GM18505 (cell line): ENCODE data around the gene SPATS2L.

ENCODE experiments used
- ATAC-seq: cut with Tn5 transposase; IDR thresholded peaks from one replicate; pipeline ENCODE4 v1.9.1; 2021; ENCODE audit not compliant: unreplicated experiment
- POLR2A ChIP-seq: IDR thresholded peaks from 4 replicates; pipeline ENCODE4 v1.6.1; 2011; ENCODE audit warnings: borderline replicate concordance; ENCODE audit not compliant: insufficient read depth, insufficient read length; ENCODE audit errors: extremely low read depth

SPATS2L gene

GRCh38 chr2:200438846-200439245 lies 132.4 kb downstream of the SPATS2L start:
- ATAC-seq, result no peak

GRCh38 chr2:200439981-200440380 lies 133.5 kb downstream of the SPATS2L start:
- no peak for TF ChIP-seq POLR2A
- no peak for ATAC-seq

More at GRCh38 chr2:200438846-200439245, 132.4 kb downstream of the SPATS2L start:
- no peak for TF ChIP-seq POLR2A

GRCh38 chr2:200442471-200442870 lies 136.0 kb downstream of the SPATS2L start:
- TF ChIP-seq POLR2A, result no peak
- ATAC-seq, result no peak

GRCh38 chr2:200443376-200443775 lies 136.9 kb downstream of the SPATS2L start:
- no peak for ATAC-seq
- TF ChIP-seq POLR2A, result no peak

- TF ChIP-seq POLR2A, result no peak
- ATAC-seq, result no peak
Measured at GRCh38 chr2:200443916-200444315, 137.4 kb downstream of the SPATS2L start.

- TF ChIP-seq POLR2A, result no peak
- ATAC-seq, result no peak
Measured at GRCh38 chr2:200444530-200444929, 138.0 kb downstream of the SPATS2L start.

GRCh38 chr2:200445284-200445683 lies 138.8 kb downstream of the SPATS2L start:
- ATAC-seq, result no peak
- TF ChIP-seq POLR2A, result no peak

- no peak for ATAC-seq
- TF ChIP-seq POLR2A, result no peak
Measured at GRCh38 chr2:200446612-200447011, 140.1 kb downstream of the SPATS2L start.

GRCh38 chr2:200447139-200447855 lies 140.8 kb downstream of the SPATS2L start:
- no peak for ATAC-seq
- TF ChIP-seq POLR2A, result no peak

- no peak for ATAC-seq
- no peak for TF ChIP-seq POLR2A
Measured at GRCh38 chr2:200448455-200448854, 142.0 kb downstream of the SPATS2L start.

GRCh38 chr2:200449149-200449548 lies 142.7 kb downstream of the SPATS2L start:
- no peak for TF ChIP-seq POLR2A
- ATAC-seq, result no peak

GRCh38 chr2:200450288-200450687 lies 143.8 kb downstream of the SPATS2L start:
- ATAC-seq, result no peak
- TF ChIP-seq POLR2A, result no peak

- no peak for ATAC-seq
- TF ChIP-seq POLR2A, result no peak
Measured at GRCh38 chr2:200451511-200451910, 145.0 kb downstream of the SPATS2L start.

GRCh38 chr2:200452377-200452776 lies 145.9 kb downstream of the SPATS2L start:
- no peak for TF ChIP-seq POLR2A
- no peak for ATAC-seq
